Glomerular visceral epithelial cell (primary cell): Measurements from ENCODE around the gene NHLRC3.
"Not testable (repeated sequence)": the region's sequence is repeated elsewhere in the genome, so short reads cannot be mapped to it uniquely, and the experiment has no call there.

Experiments used
- DNase-seq: peaks from one replicate; pipeline ENCODE4 v3.0.0-alpha.2; 2016; ENCODE audit errors: extremely low spot score

The NHLRC3 gene

GRCh38 chr13:39044536-39044935, 6.3 kb downstream of the NHLRC3 start:
- DNase-seq = no peak

GRCh38 chr13:39047560-39047959, 9.3 kb downstream of the NHLRC3 start:
- DNase-seq = no peak

GRCh38 chr13:39048806-39049205, 10.6 kb downstream of the NHLRC3 start:
- DNase-seq = no peak

- DNase-seq = no peak
These were observed 11.0 kb downstream of the NHLRC3 start for GRCh38 chr13:39049274-39049673.

- DNase-seq = peak; percentile 25
These were observed 12.9 kb downstream of the NHLRC3 start for GRCh38 chr13:39051157-39051556.

- no peak for DNase-seq
These were observed 14.7 kb downstream of the NHLRC3 start for GRCh38 chr13:39052944-39053343.

- no peak for DNase-seq
These were observed 15.9 kb downstream of the NHLRC3 start for GRCh38 chr13:39054112-39054511.

GRCh38 chr13:39056018-39056417, 17.8 kb downstream of the NHLRC3 start:
- DNase-seq = no peak

- no peak for DNase-seq
These were observed 19.8 kb downstream of the NHLRC3 start for GRCh38 chr13:39058040-39058439.

GRCh38 chr13:39062004-39062403, 23.7 kb downstream of the NHLRC3 start:
- no peak for DNase-seq

GRCh38 chr13:39072842-39073241, 34.6 kb downstream of the NHLRC3 start:
- no peak for DNase-seq

GRCh38 chr13:39073983-39074382, 35.7 kb downstream of the NHLRC3 start:
- no peak for DNase-seq

GRCh38 chr13:39086251-39086945, 48.1 kb downstream of the NHLRC3 start:
- not testable (repeated sequence) for DNase-seq

- no peak for DNase-seq
These were observed 53.3 kb downstream of the NHLRC3 start for GRCh38 chr13:39091586-39091985.

GRCh38 chr13:39095500-39095899, 57.2 kb downstream of the NHLRC3 start:
- no peak for DNase-seq

GRCh38 chr13:39099231-39099630, 61.0 kb downstream of the NHLRC3 start:
- DNase-seq = no peak
